ENCODE results near the gene ABCC8. TPM values are rescaled to one million over a fixed set of nuclear protein-coding genes. Genes with fewer than 3 reads are reported as not detected.

Gene ABCC8
- total and polyA plus RNA-seq, 2 of the 8 experiments (the other 6 are each of a cell fraction or from before 2014, with no cell fraction given) = 3.7 to 4.9 TPM

DNA sequence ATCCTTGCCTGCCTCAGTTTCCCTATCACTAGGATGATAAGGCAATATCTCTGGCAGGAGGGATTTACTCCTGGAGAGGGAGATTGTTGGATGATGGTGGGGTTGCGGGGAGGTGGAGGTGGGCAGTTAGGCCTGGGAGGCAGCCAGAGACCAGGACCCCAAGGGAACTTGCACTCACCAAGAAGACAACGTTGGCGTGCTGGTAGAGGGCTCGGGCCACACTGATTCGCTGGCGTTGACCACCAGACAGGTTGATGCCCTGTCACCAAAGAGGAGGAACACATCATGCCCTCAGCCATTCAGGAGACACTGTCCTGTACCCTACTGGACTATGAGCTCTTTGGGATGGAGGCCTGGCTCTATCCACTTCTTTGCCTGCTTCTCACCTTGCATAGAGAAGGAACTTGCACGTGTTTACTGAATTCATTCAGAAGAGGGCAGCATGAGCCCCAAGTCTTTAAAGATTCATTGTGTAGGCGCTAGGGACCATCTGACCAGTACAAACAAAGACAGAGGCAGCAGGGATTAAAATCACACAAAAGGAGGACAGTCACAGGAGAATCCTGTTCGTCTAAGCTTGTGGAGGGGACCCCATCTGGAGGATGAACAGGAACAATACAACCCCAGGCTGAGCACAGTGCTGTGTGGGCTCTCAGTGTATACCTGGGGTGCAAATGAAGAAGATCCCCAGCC, 64.0 kb downstream of the ABCC8 start:
- Histone ChIP-seq H3K79me1 (ENCODE audit: low read depth, low read length) (no peaks in the 10 kb centered on the region), H3K9me3 (ENCODE audit: insufficient read depth in 2 of 2, low read depth in 1 of 2, low read length in 1 of 2) (no peaks in the 10 kb centered on the region), H4K8ac (ENCODE audit: extremely low read depth, insufficient read depth, low read length) (no peak overlapping the region), H3K56ac (replicated peaks; ENCODE audit: insufficient read length, low read depth, low read length) (no peak overlapping the region), H4K5ac (ENCODE audit: insufficient read length, low read depth, low read length) (no peak overlapping the region), H2BK20ac (ENCODE audit: low read length) (no peak overlapping the region), H3K27ac (ENCODE audit: low read depth, low read length) (no peak overlapping the region), H2BK120ac (replicated peaks; ENCODE audit: low read depth, low read length) (no peak overlapping the region), H3K27me3 (replicated peaks in 1 of 4; ENCODE audit: control insufficient read depth in 3 of 4, extremely low read depth in 1 of 4, insufficient read depth in 3 of 4, low read length in 3 of 4) (no peaks in the 10 kb centered on the region; a peak in 3 of 7 replicates), H3K4ac (replicated peaks; ENCODE audit: insufficient read length, low read depth, low read length) (no peak overlapping the region), H3K9ac (replicated peaks in 1 of 4; ENCODE audit: extremely low read depth in 1 of 4, low read depth in 3 of 4, low read length in 3 of 4) (no peak overlapping the region), H3K23me2 (ENCODE audit: low read depth, low read length) (no peaks in the 10 kb centered on the region), H2AFZ (ENCODE audit: low read length) (no peak overlapping the region), H3K23ac (ENCODE audit: insufficient read length) (no peak overlapping the region), H3K4me3 (ENCODE audit: extremely low read depth in 1 of 4, insufficient read depth in 2 of 4, low read depth in 3 of 4, low read length in 4 of 4) (no peak overlapping the region), H3K18ac (ENCODE audit: extremely low read depth, low read length) (0 out of 2 replicates have a peak overlapping the region, but pooled peaks have one; percentile 9), H2BK5ac (ENCODE audit: low read depth, low read length) (no peak overlapping the region), H3K4me1 (replicated peaks in 1 of 4; ENCODE audit: control insufficient read depth in 3 of 4, insufficient read depth in 4 of 4, low read length in 3 of 4) (peaks cover 0 to 4% (median 3%) of the 10 kb centered on the region in 4 experiments; a peak in 3 of 7 replicates), H2BK15ac (ENCODE audit: low read length) (no peak overlapping the region), H3K79me2 (ENCODE audit: control insufficient read depth in 1 of 2, insufficient read depth in 2 of 2, low read length in 2 of 2) (no peaks in the 10 kb centered on the region), H4K20me1 (replicated peaks in 1 of 2; ENCODE audit: control insufficient read depth in 1 of 2, insufficient read depth in 2 of 2, low read length in 2 of 2) (no peaks in the 10 kb centered on the region), H3K4me2 (ENCODE audit: insufficient read depth in 1 of 2, low read depth in 2 of 2, low read length in 2 of 2) (no peak overlapping the region; a peak in 1 of 4 replicates), H2BK12ac (ENCODE audit: low read depth, low read length) (no peak overlapping the region), H3K14ac (ENCODE audit: insufficient read length) (no peak overlapping the region), H2AK5ac (ENCODE audit: low read depth, low read length) (no peak overlapping the region), H3K36me3 (ENCODE audit: control insufficient read depth in 2 of 4, insufficient read depth in 4 of 4, low read length in 3 of 4) (no peaks in the 10 kb centered on the region), H4K91ac (replicated peaks; ENCODE audit: insufficient read length, low read length) (no peak overlapping the region)
- FAIRE-seq (no peak), DNase-seq (ENCODE audit: low read depth in 1 of 2, low spot score in 2 of 2) (no peak)
- CTCF ChIA-PET (ENCODE audit: partially characterized antibody) = interaction anchor here (0.6 to 38.8 kb wide), 16 partner anchors 9 to 175 kb away, joined by 3 to 1414 read pairs (median 4); partner anchors contain the start of gene ABCC8
- POLR2A ChIA-PET (ENCODE audit: partially characterized antibody) = no interaction called here
- WGBS, 2 experiments (ENCODE audit: extremely low coverage in 1 of 2, insufficient coverage in 1 of 2, insufficient read length in 1 of 2, insufficient replicate concordance in 2 of 2, low coverage in 1 of 2, low lambda C conversion rate in 2 of 2, missing lambda C conversion rate in 1 of 2) = 80% methylated on average over 9 of the region's 9 CpGs; no CpG with 5 or more reads in 1 of the 2 experiments
- TF ChIP-seq, protein P1, sequence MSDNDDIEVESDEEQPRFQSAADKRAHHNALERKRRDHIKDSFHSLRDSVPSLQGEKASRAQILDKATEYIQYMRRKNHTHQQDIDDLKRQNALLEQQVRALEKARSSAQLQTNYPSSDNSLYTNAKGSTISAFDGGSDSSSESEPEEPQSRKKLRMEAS (IDR thresholded peaks at IDR 0.05) = 0 out of 2 replicates have a peak, but pooled peaks have one; percentile 56
- no peak for TF ChIP-seq POU5F1 (IDR thresholded peaks at IDR 0.05; ENCODE audit: low read depth, low read length)
- TF ChIP-seq RAD21 (IDR thresholded peaks at IDR 0.05 in 1 of 2, conservative IDR thresholded peaks at IDR 0.05 in 1 of 2; ENCODE audit: low read depth in 2 of 2, low read length in 2 of 2) = peak; percentile 29 to 40
